ENCODE measurements around the gene PLCL2. TPM values are rescaled to one million over a fixed set of nuclear protein-coding genes. Genes with fewer than 3 reads are reported as not detected.

PLCL2 gene
- total and polyA plus RNA-seq, 4 donors: 2.1 to 16.7 (median 7.0) TPM

DNA sequence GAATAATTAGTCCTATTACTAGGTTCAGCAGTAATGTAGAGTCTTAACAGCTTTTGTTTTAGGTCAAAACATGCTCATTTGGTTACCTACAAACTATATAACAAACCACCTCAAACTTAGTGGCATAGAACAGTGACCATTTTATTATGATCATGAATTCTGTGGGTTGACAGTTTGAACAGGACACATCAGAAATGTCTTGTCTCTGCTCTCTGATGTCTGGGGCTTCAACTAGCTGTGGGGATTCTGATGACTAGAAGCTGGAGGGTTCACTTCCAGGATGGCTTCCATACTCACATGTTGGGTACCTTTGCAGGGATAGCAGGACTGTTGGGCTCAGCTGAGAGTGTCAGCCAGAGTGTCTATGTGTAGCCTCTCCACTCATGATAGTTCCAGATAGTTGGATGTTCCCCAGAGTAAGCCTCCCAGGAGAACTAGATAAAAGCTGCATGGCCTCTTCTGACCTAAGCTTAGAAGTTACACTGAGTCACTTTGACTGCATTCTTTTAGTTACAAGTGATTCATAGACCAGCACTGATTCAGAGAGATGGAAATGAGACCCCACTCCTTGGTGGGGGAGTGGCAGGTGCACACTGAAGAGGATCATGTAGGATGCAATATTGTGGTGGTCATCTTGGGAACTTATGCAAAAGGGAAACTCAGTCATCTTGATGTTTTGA lies 32.6 kb downstream of the PLCL2 start:
- Histone ChIP-seq H3K9me3 (ENCODE audit: control insufficient read depth, low read length) (no peaks in the 10 kb centered on the region), H3K4me1 (ENCODE audit: control insufficient read depth in 1 of 2, insufficient read depth in 2 of 2, low read length in 2 of 2) (peaks cover 2 to 12% of the 10 kb centered on the region in 2 donors), H3K4me3 (ENCODE audit: low read length in 2 of 2) (no peak overlapping the region), H3K27ac (ENCODE audit: low read depth in 1 of 2, low read length in 2 of 2) (no peak overlapping the region), H3K36me3 (ENCODE audit: control insufficient read depth in 1 of 2, insufficient read depth in 2 of 2, low read length in 1 of 2) (no peaks in the 10 kb centered on the region), H3K27me3 (ENCODE audit: control insufficient read depth in 1 of 2, insufficient read depth in 2 of 2, low read length in 1 of 2) (no peaks in the 10 kb centered on the region)
- intact Hi-C loops (cut with DNase I): no loop called here
- DNase-seq: no peak
- no peak for ATAC-seq (ENCODE audit: low FRiP score)

DNA sequence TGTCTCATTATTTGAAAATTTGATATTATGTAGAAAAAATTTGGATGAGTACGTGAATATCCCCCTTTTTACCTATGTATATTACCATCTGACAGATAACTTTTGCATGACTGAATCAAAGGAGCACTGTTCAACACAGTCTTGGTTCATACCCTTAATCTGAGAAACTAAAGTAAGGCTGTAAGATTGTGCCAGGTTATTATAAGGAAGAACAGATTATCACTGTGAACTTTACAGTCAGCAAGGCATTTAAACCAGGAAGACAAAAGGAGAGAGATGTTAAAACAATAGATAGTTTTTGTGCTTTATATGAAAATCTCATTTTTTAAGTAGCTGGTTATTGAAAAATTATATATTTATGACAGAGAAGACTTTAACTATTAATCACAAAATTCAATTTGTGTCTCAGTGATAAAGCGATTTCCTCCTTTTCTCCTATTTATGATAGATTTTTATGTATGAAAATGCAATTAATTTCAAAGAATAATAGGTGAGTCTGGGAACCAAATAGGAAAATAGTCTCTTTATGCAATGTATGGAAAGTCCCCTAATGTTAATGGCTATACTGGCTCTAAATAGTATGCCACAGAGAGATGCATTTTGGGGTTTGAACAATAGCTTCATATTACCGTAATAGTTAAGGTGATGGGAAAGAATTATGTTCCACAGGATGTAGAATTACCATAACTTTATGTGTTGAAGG lies 33.4 kb downstream of the PLCL2 start:
- Histone ChIP-seq H3K27ac (ENCODE audit: low read depth in 1 of 2, low read length in 2 of 2) (no peak overlapping the region), H3K4me1 (ENCODE audit: control insufficient read depth in 1 of 2, insufficient read depth in 2 of 2, low read length in 2 of 2) (peaks cover 2 to 12% of the 10 kb centered on the region in 2 donors), H3K4me3 (ENCODE audit: low read length in 2 of 2) (no peak overlapping the region), H3K36me3 (ENCODE audit: control insufficient read depth in 1 of 2, insufficient read depth in 2 of 2, low read length in 1 of 2) (no peaks in the 10 kb centered on the region), H3K9me3 (ENCODE audit: control insufficient read depth, low read length) (no peaks in the 10 kb centered on the region), H3K27me3 (ENCODE audit: control insufficient read depth in 1 of 2, insufficient read depth in 2 of 2, low read length in 1 of 2) (no peaks in the 10 kb centered on the region)
- intact Hi-C loops (cut with DNase I): no loop called here
- DNase-seq (no peak), ATAC-seq (ENCODE audit: low FRiP score) (no peak)
- 91 to 95% methylated on average over 3 of the region's 3 CpGs for WGBS, 2 donors

DNA sequence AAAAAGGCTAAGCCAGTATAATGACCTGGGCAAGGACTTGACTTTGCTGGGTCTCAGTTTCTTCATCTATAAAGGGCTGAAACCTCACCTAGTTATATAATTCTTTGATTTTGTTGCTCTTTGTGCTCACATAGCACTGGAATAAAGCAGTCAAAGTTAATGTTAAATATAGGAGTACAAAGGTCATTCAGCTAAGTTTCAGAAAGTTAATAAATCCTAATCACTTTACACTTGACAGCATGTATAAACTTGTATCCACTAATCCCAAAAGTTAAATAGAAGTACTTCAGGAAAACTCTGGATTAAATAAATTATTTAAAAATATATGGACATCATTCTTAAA lies 33.9 kb downstream of the PLCL2 start:
- Histone ChIP-seq H3K4me1 (ENCODE audit: control insufficient read depth in 1 of 2, insufficient read depth in 2 of 2, low read length in 2 of 2) (peaks cover 2 to 12% of the 10 kb centered on the region in 2 donors), H3K4me3 (ENCODE audit: low read length in 2 of 2) (no peak overlapping the region)

DNA sequence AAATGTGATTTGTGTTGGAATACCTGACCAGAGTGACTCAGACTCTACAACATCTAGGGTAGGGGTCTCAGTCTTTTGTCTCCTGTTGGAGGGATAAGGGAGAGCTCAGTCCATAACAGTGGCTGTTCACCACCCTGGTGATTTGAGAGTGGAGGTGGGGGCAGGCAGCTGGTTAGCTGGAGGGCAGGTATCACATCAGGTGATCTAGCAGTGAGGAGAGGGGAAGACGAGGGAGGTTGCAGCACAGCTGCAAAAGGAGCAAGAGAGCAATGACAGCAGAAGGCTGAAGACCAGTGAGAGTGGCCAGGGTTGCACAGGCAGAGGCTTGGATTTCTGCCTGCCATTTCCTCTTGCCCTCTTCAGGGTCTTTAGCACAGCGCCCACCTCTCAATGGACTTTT lies 38.4 kb downstream of the PLCL2 start:
- no peaks in the 10 kb centered on the region for H3K9me3 ChIP-seq (ENCODE audit: control insufficient read depth, low read length)
- H3K36me3 ChIP-seq (ENCODE audit: control insufficient read depth in 1 of 2, insufficient read depth in 2 of 2, low read length in 1 of 2): no peaks in the 10 kb centered on the region
- no peak overlapping the region for H3K4me3 ChIP-seq (ENCODE audit: low read length in 2 of 2)
- DNase-seq: no peak
- peaks cover 0 to 4% of the 10 kb centered on the region in 2 donors for H3K4me1 ChIP-seq (ENCODE audit: control insufficient read depth in 1 of 2, insufficient read depth in 2 of 2, low read length in 2 of 2)
- 98 to 100% methylated on average over 2 of the region's 2 CpGs for WGBS, 2 donors
- no peak overlapping the region for H3K27ac ChIP-seq (ENCODE audit: low read depth in 1 of 2, low read length in 2 of 2)
- H3K27me3 ChIP-seq (ENCODE audit: control insufficient read depth in 1 of 2, insufficient read depth in 2 of 2, low read length in 1 of 2): no peaks in the 10 kb centered on the region
- ATAC-seq (ENCODE audit: low FRiP score): no peak
- intact Hi-C loops (cut with DNase I): no loop called here

More for the DNA sequence above, 33.9 kb downstream of the PLCL2 start:
- no peak overlapping the region for H3K27ac ChIP-seq (ENCODE audit: low read depth in 1 of 2, low read length in 2 of 2)
- intact Hi-C loops (cut with DNase I): no loop called here
- DNase-seq (no peak), ATAC-seq (ENCODE audit: low FRiP score) (no peak)
- no peaks in the 10 kb centered on the region for H3K9me3 ChIP-seq (ENCODE audit: control insufficient read depth, low read length)
- H3K36me3 ChIP-seq (ENCODE audit: control insufficient read depth in 1 of 2, insufficient read depth in 2 of 2, low read length in 1 of 2): no peaks in the 10 kb centered on the region
- no peaks in the 10 kb centered on the region for H3K27me3 ChIP-seq (ENCODE audit: control insufficient read depth in 1 of 2, insufficient read depth in 2 of 2, low read length in 1 of 2)

DNA sequence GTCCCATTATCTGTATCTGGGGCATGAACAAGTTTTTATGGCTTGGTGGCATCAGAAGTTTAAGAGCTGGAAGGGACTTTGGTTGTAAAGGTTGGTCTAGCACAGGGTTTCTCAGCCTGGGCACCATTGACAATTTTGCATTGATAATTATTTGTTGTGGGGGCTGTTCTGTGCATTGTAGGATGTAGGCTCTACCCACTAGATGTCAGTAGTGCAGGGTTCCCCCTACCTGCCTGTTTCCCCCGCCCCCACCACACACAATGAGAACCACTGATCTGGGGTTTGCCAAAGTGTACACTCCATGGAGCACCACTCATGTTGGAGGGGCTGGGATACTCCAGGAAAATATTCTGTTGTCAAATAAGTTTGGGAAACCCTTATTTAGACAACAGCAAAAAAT lies 42.7 kb downstream of the PLCL2 start:
- Histone ChIP-seq H3K27me3 (ENCODE audit: control insufficient read depth in 1 of 2, insufficient read depth in 2 of 2, low read length in 1 of 2) (no peaks in the 10 kb centered on the region), H3K4me3 (ENCODE audit: low read length in 2 of 2) (no peak overlapping the region), H3K4me1 (ENCODE audit: control insufficient read depth in 1 of 2, insufficient read depth in 2 of 2, low read length in 2 of 2) (no peaks in the 10 kb centered on the region), H3K36me3 (ENCODE audit: control insufficient read depth in 1 of 2, insufficient read depth in 2 of 2, low read length in 1 of 2) (no peaks in the 10 kb centered on the region), H3K9me3 (ENCODE audit: control insufficient read depth, low read length) (no peaks in the 10 kb centered on the region), H3K27ac (ENCODE audit: low read depth in 1 of 2, low read length in 2 of 2) (no peak overlapping the region)
- DNase-seq (no peak), ATAC-seq (ENCODE audit: low FRiP score) (no peak)
- WGBS, 2 donors: 93 to 95% methylated on average over 1 of the region's 1 CpG
- intact Hi-C loops (cut with DNase I): no loop called here

DNA sequence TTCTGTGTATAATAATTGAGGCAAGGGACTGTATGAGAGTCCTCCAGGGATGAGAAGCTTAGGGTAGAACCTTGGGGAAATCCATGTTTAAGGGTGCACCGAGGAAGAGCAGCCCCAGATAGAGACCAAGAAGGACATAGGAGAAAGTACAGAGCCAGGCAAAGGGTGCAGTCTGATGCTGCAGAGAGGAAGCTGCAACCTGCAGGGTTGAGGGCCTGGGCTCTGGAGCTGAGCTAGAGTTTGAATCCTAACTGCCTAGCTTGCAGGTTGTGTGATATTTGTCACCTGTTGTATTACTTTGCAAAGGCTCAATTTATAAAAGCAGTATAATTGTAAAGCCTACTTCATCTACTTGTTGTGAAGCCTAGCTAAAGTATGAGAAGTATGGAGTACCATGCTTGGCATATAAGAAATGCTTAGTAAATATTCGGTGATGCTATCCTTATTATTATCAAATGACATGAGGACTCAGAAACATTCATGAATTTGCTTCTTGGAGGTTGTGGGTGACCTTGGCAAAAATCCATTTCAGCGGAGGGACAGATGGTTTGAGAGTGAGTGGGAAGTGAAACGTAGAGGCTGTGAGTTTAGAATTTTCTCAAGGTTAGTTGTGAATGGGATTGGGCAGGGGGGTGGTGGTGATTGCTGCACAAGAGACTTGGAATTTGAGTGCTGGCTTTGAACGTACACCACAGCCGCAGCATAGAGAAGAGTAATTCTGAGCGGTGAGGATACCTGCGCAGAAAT lies 43.8 kb downstream of the PLCL2 start:
- no peak for DNase-seq
- no peak overlapping the region for H3K4me3 ChIP-seq (ENCODE audit: low read length in 2 of 2)
- H3K27ac ChIP-seq (ENCODE audit: low read depth in 1 of 2, low read length in 2 of 2): no peak overlapping the region
- no peaks in the 10 kb centered on the region for H3K4me1 ChIP-seq (ENCODE audit: control insufficient read depth in 1 of 2, insufficient read depth in 2 of 2, low read length in 2 of 2)
- 50 to 57% methylated on average over 5 to 6 of the region's 8 CpGs for WGBS, 2 donors
- H3K36me3 ChIP-seq (ENCODE audit: control insufficient read depth in 1 of 2, insufficient read depth in 2 of 2, low read length in 1 of 2): no peaks in the 10 kb centered on the region
- ATAC-seq (ENCODE audit: low FRiP score): no peak
- H3K9me3 ChIP-seq (ENCODE audit: control insufficient read depth, low read length): no peaks in the 10 kb centered on the region
- intact Hi-C loops (cut with DNase I): no loop called here
- H3K27me3 ChIP-seq (ENCODE audit: control insufficient read depth in 1 of 2, insufficient read depth in 2 of 2, low read length in 1 of 2): no peaks in the 10 kb centered on the region

DNA sequence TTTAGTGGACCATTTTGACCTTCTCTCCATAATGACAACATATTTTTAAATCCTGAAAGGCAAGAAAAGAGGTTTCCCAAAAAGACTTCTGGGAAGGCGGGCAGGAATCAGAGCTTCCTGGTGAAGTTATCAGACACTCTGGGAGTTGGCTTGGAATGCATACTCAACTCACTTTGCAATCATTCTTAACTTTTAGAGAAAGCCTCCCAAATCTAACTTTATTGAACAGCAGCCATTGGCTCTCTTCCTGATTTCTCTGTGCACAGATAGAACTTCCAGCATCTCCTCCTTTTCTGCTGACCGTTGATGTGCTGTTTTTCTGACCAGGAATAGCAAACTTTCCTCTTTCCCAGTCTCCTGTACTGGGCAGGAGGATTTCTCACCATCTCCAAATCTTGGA lies 44.6 kb downstream of the PLCL2 start:
- no peaks in the 10 kb centered on the region for H3K27me3 ChIP-seq (ENCODE audit: control insufficient read depth in 1 of 2, insufficient read depth in 2 of 2, low read length in 1 of 2)
- H3K4me1 ChIP-seq (ENCODE audit: control insufficient read depth in 1 of 2, insufficient read depth in 2 of 2, low read length in 2 of 2): no peaks in the 10 kb centered on the region
- H3K36me3 ChIP-seq (ENCODE audit: control insufficient read depth in 1 of 2, insufficient read depth in 2 of 2, low read length in 1 of 2): peaks cover 0 to 2% of the 10 kb centered on the region in 2 donors
- ATAC-seq (ENCODE audit: low FRiP score): no peak
- no peak overlapping the region for H3K4me3 ChIP-seq (ENCODE audit: low read length in 2 of 2)
- intact Hi-C loops (cut with DNase I): no loop called here
- no peak overlapping the region for H3K27ac ChIP-seq (ENCODE audit: low read depth in 1 of 2, low read length in 2 of 2)
- H3K9me3 ChIP-seq (ENCODE audit: control insufficient read depth, low read length): no peaks in the 10 kb centered on the region
- WGBS, 2 donors: 60 to 68% methylated on average over 2 of the region's 2 CpGs
- no peak for DNase-seq

DNA sequence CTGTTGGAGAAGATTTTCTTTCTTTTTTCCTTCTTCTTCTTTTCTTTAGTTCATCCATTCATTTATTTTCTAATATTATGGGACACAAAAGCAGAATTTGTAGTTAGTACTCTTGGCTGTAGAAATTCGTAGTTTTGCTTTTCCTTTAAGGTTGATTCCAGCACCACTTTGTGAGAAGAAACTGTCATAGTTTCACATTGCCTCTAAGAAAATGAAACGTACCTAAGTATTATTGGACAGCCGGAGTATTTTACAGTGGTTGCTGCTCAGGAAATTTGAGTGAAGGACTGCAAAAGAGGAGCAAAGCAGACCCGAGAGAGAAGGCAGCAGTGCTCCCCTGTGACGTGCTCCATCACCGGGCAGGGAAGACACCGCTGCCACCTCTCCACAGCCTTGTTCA lies 48.1 kb downstream of the PLCL2 start:
- ATAC-seq (ENCODE audit: low FRiP score) (no peak), DNase-seq (no peak)
- Histone ChIP-seq H3K4me3 (ENCODE audit: low read length in 2 of 2) (no peak overlapping the region), H3K36me3 (ENCODE audit: control insufficient read depth in 1 of 2, insufficient read depth in 2 of 2, low read length in 1 of 2) (peaks cover 0 to 2% of the 10 kb centered on the region in 2 donors), H3K27me3 (ENCODE audit: control insufficient read depth in 1 of 2, insufficient read depth in 2 of 2, low read length in 1 of 2) (no peaks in the 10 kb centered on the region), H3K9me3 (ENCODE audit: control insufficient read depth, low read length) (no peaks in the 10 kb centered on the region), H3K27ac (ENCODE audit: low read depth in 1 of 2, low read length in 2 of 2) (no peak overlapping the region), H3K4me1 (ENCODE audit: control insufficient read depth in 1 of 2, insufficient read depth in 2 of 2, low read length in 2 of 2) (peaks cover 0 to 2% of the 10 kb centered on the region in 2 donors)
- WGBS, 2 donors: 81 to 82% methylated on average over 7 of the region's 7 CpGs
- intact Hi-C loops (cut with DNase I): no loop called here

DNA sequence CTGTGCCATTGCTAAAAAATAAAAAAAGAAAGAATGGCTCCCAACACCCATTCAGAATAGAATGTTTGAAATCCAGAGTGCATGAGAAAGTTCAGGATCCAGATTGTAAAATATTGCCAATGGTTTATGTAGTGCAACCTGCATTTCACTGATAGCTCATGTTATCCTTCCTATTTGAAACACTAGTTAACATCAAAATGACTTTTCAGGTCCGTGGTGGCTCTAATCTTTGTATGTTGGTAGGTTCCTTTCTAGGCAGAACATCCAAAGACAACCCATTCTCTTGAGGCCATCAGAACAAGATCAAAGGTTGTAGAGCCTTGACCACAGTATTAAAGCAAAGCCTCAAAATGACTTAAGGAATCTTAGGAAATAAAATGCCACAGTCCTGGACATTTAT lies 51.0 kb downstream of the PLCL2 start:
- DNase-seq (no peak), ATAC-seq (ENCODE audit: low FRiP score) (no peak)
- Histone ChIP-seq H3K4me3 (ENCODE audit: low read length in 2 of 2) (no peak overlapping the region), H3K4me1 (ENCODE audit: control insufficient read depth in 1 of 2, insufficient read depth in 2 of 2, low read length in 2 of 2) (peaks cover 0 to 2% of the 10 kb centered on the region in 2 donors), H3K9me3 (ENCODE audit: control insufficient read depth, low read length) (no peaks in the 10 kb centered on the region), H3K27me3 (ENCODE audit: control insufficient read depth in 1 of 2, insufficient read depth in 2 of 2, low read length in 1 of 2) (no peaks in the 10 kb centered on the region), H3K36me3 (ENCODE audit: control insufficient read depth in 1 of 2, insufficient read depth in 2 of 2, low read length in 1 of 2) (peaks cover 0 to 2% of the 10 kb centered on the region in 2 donors), H3K27ac (ENCODE audit: low read depth in 1 of 2, low read length in 2 of 2) (no peak overlapping the region)
- 76% methylated on average over 1 of the region's 1 CpG for WGBS, 2 donors
- intact Hi-C loops (cut with DNase I): no loop called here
